H9 (cell line): ENCODE data around the gene PLEKHG7. TPM values are rescaled to one million over a fixed set of nuclear protein-coding genes. Genes with fewer than 3 reads are reported as not detected.

Experiments used
- DNase-seq: peaks from one replicate; pipeline ENCODE4 v3.0.0-alpha.2; 2017
- H2AFZ ChIP-seq: one replicate; pipeline ENCODE4 v1.6.1; 2013; ENCODE audit warnings: mild to moderate bottlenecking, low read length, control low read depth, moderate library complexity
- H2AK5ac ChIP-seq: 2 replicates; pipeline ENCODE4 v1.6.1; 2013; ENCODE audit warnings: low read length, control low read depth, mixed read lengths; ENCODE audit not compliant: insufficient read length
- H2BK120ac ChIP-seq: one replicate; pipeline ENCODE4 v1.6.1; 2013; ENCODE audit warnings: low read depth, mild to moderate bottlenecking, low read length, control low read depth, inconsistent platforms; ENCODE audit not compliant: poor library complexity, severe bottlenecking
- H2BK12ac ChIP-seq: 2 replicates; pipeline ENCODE4 v1.6.1; 2013; ENCODE audit warnings: low read length, control low read depth, mixed read lengths, low read depth; ENCODE audit not compliant: insufficient read length
- H2BK15ac ChIP-seq: 2 replicates; pipeline ENCODE4 v1.6.1; 2013; ENCODE audit warnings: low read depth, low read length, control low read depth
- H2BK20ac ChIP-seq: one replicate; pipeline ENCODE4 v1.6.1; 2013; ENCODE audit warnings: low read depth, mild to moderate bottlenecking, low read length, control low read depth, inconsistent platforms; ENCODE audit not compliant: poor library complexity, severe bottlenecking
- H2BK5ac ChIP-seq: 2 replicates; pipeline ENCODE4 v1.6.1; 2013; ENCODE audit warnings: low read length, control low read depth, mixed read lengths; ENCODE audit not compliant: insufficient read length
- H3K14ac ChIP-seq: 2 replicates; pipeline ENCODE4 v1.6.1; 2013; ENCODE audit warnings: low read length, control low read depth; ENCODE audit not compliant: insufficient read depth
- H3K18ac ChIP-seq: 2 replicates; pipeline ENCODE4 v1.6.1; 2013; ENCODE audit warnings: low read depth, mild to moderate bottlenecking, mixed read lengths, low read length, control low read depth; ENCODE audit not compliant: insufficient read length
- H3K23ac ChIP-seq: 2 replicates; pipeline ENCODE4 v1.6.1; 2013; ENCODE audit warnings: low read length, control low read depth, mixed read lengths, low read depth; ENCODE audit not compliant: insufficient read length
- H3K23me2 ChIP-seq: 2 replicates; pipeline ENCODE4 v1.6.1; 2013; ENCODE audit warnings: low read depth, mild to moderate bottlenecking, mixed read lengths, low read length, control low read depth; ENCODE audit not compliant: insufficient read length, poor library complexity, severe bottlenecking
- H3K27ac ChIP-seq: 2 replicates; pipeline ENCODE4 v1.5.1; 2013; ENCODE audit warnings: low read length, control low read depth, mixed read lengths, low read depth; ENCODE audit not compliant: insufficient read length
- H3K27me3 ChIP-seq: 2 replicates; pipeline ENCODE4 v1.6.1; 2013; ENCODE audit warnings: low read length, control low read depth, inconsistent platforms; ENCODE audit not compliant: insufficient read depth
- H3K4ac ChIP-seq: 2 replicates; pipeline ENCODE4 v1.6.1; 2013; ENCODE audit warnings: low read depth, mild to moderate bottlenecking, control low read depth, inconsistent platforms, low read length, moderate library complexity
- H3K4me1 ChIP-seq: 2 replicates; pipeline ENCODE4 v1.6.1; 2013; ENCODE audit warnings: low read length, control low read depth, inconsistent platforms; ENCODE audit not compliant: insufficient read depth
- H3K4me2 ChIP-seq: 2 replicates; pipeline ENCODE4 v1.6.1; 2013; ENCODE audit warnings: low read length, control low read depth, mixed read lengths; ENCODE audit not compliant: insufficient read length, insufficient read depth
- H3K56ac ChIP-seq: 2 replicates; pipeline ENCODE4 v1.6.1; 2013; ENCODE audit warnings: low read depth, mild to moderate bottlenecking, mixed read lengths, low read length, control low read depth; ENCODE audit not compliant: insufficient read length
- H3K79me1 ChIP-seq: 2 replicates; pipeline ENCODE4 v1.6.1; 2013; ENCODE audit warnings: low read depth, mild to moderate bottlenecking, moderate library complexity, low read length, control low read depth, inconsistent platforms; ENCODE audit not compliant: insufficient read depth, poor library complexity, severe bottlenecking
- H3K79me2 ChIP-seq: 2 replicates; pipeline ENCODE4 v1.6.1; 2013; ENCODE audit warnings: low read length, control low read depth, inconsistent platforms; ENCODE audit not compliant: insufficient read depth
- H3K9ac ChIP-seq: 2 replicates; pipeline ENCODE4 v1.6.1; 2013; ENCODE audit warnings: low read length, control low read depth, mixed read lengths; ENCODE audit not compliant: insufficient read length; ENCODE audit errors: extremely low read depth
- H3K9me3 ChIP-seq: one replicate; pipeline ENCODE4 v1.6.1; 2013; ENCODE audit warnings: low read depth, low read length, inconsistent platforms; ENCODE audit not compliant: control insufficient read depth
- H3T11ph ChIP-seq: one replicate; pipeline ENCODE4 v1.6.1; 2013; ENCODE audit warnings: mild to moderate bottlenecking, low read length, control low read depth, inconsistent platforms
- H4K20me1 ChIP-seq: one replicate; pipeline ENCODE4 v1.6.1; 2013; ENCODE audit not compliant: control insufficient read depth, insufficient read length, insufficient read depth
- H4K5ac ChIP-seq: 2 replicates; pipeline ENCODE4 v1.6.1; 2013; ENCODE audit warnings: low read depth, mild to moderate bottlenecking, mixed read lengths, low read length, control low read depth; ENCODE audit not compliant: insufficient read length
- H4K8ac ChIP-seq: replicated peaks from 2 replicates; pipeline ENCODE4 v1.6.1; 2013; ENCODE audit warnings: low read length, control low read depth, mixed read lengths, low read depth; ENCODE audit not compliant: insufficient read length
- H4K91ac ChIP-seq: 2 replicates; pipeline ENCODE4 v1.6.1; 2013; ENCODE audit warnings: low read depth, mild to moderate bottlenecking, moderate library complexity, mixed read lengths, low read length, control low read depth; ENCODE audit not compliant: insufficient read length
- H3K27ac Mint-ChIP-seq, 3 experiments: 2 replicates in 2 of 3; 3 replicates in 1 of 3; pipeline ENCODE4 v1.8.0; 2020 to 2021; ENCODE audit warnings: mixed read lengths in 3 of 3, mild to moderate bottlenecking in 1 of 3, moderate library complexity in 1 of 3
- H3K27me3 Mint-ChIP-seq: 2 replicates; pipeline ENCODE4 v1.8.0; 2021; ENCODE audit warnings: low read depth, mild to moderate bottlenecking, moderate library complexity, mixed read lengths
- H3K36me3 Mint-ChIP-seq, 3 experiments: 2 replicates in 2 of 3; 3 replicates in 1 of 3; pipeline ENCODE4 v1.8.0; 2020 to 2021; ENCODE audit warnings: low read depth in 3 of 3, mixed read lengths in 3 of 3; ENCODE audit not compliant: insufficient read depth in 1 of 3
- H3K4me1 Mint-ChIP-seq, 2 experiments: 2 replicates each; pipeline ENCODE4 v1.8.0; 2020; ENCODE audit warnings: mixed read lengths in 2 of 2
- H3K4me3 Mint-ChIP-seq, 2 experiments: 2 replicates in 1 of 2; 3 replicates in 1 of 2; pipeline ENCODE4 v1.8.0; 2020 to 2021; ENCODE audit warnings: mild to moderate bottlenecking in 2 of 2, mixed read lengths in 2 of 2, moderate library complexity in 1 of 2
- H3K9me3 Mint-ChIP-seq, 2 experiments: 2 replicates in 1 of 2; 3 replicates in 1 of 2; pipeline ENCODE4 v1.8.0; 2020; ENCODE audit warnings: mild to moderate bottlenecking in 2 of 2, mixed read lengths in 2 of 2, moderate library complexity in 1 of 2
- CTCF ChIP-seq: fragments of 200-600 bp; sonication (generic); conservative IDR thresholded peaks from 3 replicates; pipeline ENCODE4 v1.8.0; 2021; ENCODE audit warnings: antibody characterized with exemption, mild to moderate bottlenecking
- WGBS: extraction: QIAGEN DNeasy Blood & Tissue Kit; methylation state at CpG from one replicate; pipeline ENCODE4 v1.1.7; 2013; ENCODE audit warnings: missing lambda C conversion rate, low lambda C conversion rate, mixed read lengths; ENCODE audit not compliant: insufficient read length; ENCODE audit errors: extremely low coverage; 5-methylcytosine and 5-hydroxymethylcytosine counted together
- total RNA-seq: library from RNA; stranded (reverse); gene quantifications from 2 replicates; pipeline ENCODE4 v1.2.1, GENCODE V29; 2021

The PLEKHG7 gene
- total RNA-seq, 1 experiment from 2014 or later: not detected

GRCh38 chr12:92654929-92655328 is 47.9 kb upstream of the PLEKHG7 start:
- no peaks in the 10 kb centered on the region for H3K27me3 ChIP-seq
- Mint-ChIP-seq H3K4me3 (no peak overlapping the region), H3K27me3 (no peaks in the 10 kb centered on the region), H3K9me3 (no peaks in the 10 kb centered on the region), H3K36me3 (no peaks in the 10 kb centered on the region), H3K27ac (no peak overlapping the region), H3K4me1 (peaks cover 2 to 3% of the 10 kb centered on the region in 2 experiments)
- no peak overlapping the region for H3K56ac ChIP-seq
- no CpG with 5 or more reads among the region's 1 CpG for WGBS
- no peak overlapping the region for H3K23ac ChIP-seq
- no peak overlapping the region for H3K18ac ChIP-seq
- H3K79me1 ChIP-seq: no peaks in the 10 kb centered on the region
- H4K91ac ChIP-seq: no peak overlapping the region
- H3K4me2 ChIP-seq: no peak overlapping the region
- H4K8ac ChIP-seq: no peak overlapping the region
- no peaks in the 10 kb centered on the region for H4K20me1 ChIP-seq
- no peaks in the 10 kb centered on the region for H3K23me2 ChIP-seq
- no peak overlapping the region for H3K27ac ChIP-seq
- H2BK15ac ChIP-seq: no peak overlapping the region
- H2AK5ac ChIP-seq: no peak overlapping the region
- no peak overlapping the region for H2AFZ ChIP-seq
- no peak overlapping the region for H2BK12ac ChIP-seq
- H2BK20ac ChIP-seq: no peak overlapping the region
- H4K5ac ChIP-seq: no peak overlapping the region
- no peak overlapping the region for H3T11ph ChIP-seq
- no peak overlapping the region for H3K9ac ChIP-seq
- no peak overlapping the region for H2BK120ac ChIP-seq
- no peaks in the 10 kb centered on the region; the same call in 1 of the 2 replicates for H3K4me1 ChIP-seq
- H2BK5ac ChIP-seq: no peak overlapping the region
- TF ChIP-seq CTCF: no peak
- H3K9me3 ChIP-seq: no peaks in the 10 kb centered on the region
- H3K79me2 ChIP-seq: no peaks in the 10 kb centered on the region
- H3K14ac ChIP-seq: no peak overlapping the region
- no peak overlapping the region for H3K4ac ChIP-seq
- no peak for DNase-seq
